GM08714 (cell line): Measurements from ENCODE around the gene MICAL2.

Experiments used
- H3K4me3 ChIP-seq: fragments of 200-500 bp; sonication (Bioruptor generic); 2 replicates; pipeline ENCODE4 v1.5.1; 2014; ENCODE audit warnings: mild to moderate bottlenecking, low read length, inconsistent platforms
- ZNF274 ChIP-seq: IDR thresholded peaks from 2 replicates; pipeline ENCODE4 v1.6.1; 2012; ENCODE audit warnings: mild to moderate bottlenecking, low read depth, low read length

MICAL2 gene

GRCh38 chr11:12100429-12100828, 10.0 kb upstream of the MICAL2 start:
- TF ChIP-seq ZNF274 = no peak
- H3K4me3 ChIP-seq = no peak overlapping the region

- H3K4me3 ChIP-seq = no peak overlapping the region
- no peak for TF ChIP-seq ZNF274
Measured at GRCh38 chr11:12100841-12101242, 9.5 kb upstream of the MICAL2 start.

- no peak for TF ChIP-seq ZNF274
Measured at GRCh38 chr11:12101318-12101717, 9.1 kb upstream of the MICAL2 start.

DNA sequence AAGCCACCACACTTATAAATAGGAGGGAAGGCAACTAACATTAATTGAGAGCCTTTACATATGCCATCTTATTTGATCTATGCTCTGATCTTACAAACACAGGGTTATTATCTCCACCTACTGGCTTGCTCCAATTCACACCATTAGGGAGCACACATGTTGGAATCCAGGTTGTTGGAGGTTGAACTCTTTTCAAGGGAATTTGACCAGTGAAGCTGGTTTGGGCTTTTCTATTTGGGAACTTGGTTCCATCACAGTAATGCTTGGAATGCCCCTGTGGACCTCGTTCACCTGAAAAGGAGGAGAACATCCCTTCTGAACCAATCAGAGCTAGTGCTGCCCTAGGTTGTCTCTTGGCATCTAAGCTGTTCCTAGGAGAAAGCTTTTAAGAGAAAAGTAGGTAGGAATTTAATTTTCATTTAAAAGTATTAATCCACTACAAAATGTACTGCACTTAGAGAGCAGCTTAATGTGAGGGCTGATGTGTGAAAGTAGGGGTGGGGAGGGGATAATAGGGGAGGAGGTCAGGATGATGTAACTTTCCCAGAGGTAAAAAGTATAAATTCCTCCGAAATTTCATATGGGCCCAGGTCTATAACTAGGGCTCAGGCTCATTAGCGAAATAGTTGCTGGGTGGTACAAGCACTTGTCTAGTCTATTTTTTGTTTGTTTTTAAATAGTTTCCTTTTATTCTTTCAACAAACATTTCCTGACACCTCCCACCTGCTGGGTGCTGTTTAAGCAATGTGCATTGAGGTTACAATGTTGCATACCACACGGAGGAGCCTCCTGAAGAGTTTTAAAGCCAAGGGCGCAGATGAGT, 7.6 kb upstream of the MICAL2 start:
- TF ChIP-seq ZNF274 = no peak
- H3K4me3 ChIP-seq = no peak overlapping the region

More at GRCh38 chr11:12101318-12101717, 9.1 kb upstream of the MICAL2 start:
- no peak overlapping the region for H3K4me3 ChIP-seq

DNA sequence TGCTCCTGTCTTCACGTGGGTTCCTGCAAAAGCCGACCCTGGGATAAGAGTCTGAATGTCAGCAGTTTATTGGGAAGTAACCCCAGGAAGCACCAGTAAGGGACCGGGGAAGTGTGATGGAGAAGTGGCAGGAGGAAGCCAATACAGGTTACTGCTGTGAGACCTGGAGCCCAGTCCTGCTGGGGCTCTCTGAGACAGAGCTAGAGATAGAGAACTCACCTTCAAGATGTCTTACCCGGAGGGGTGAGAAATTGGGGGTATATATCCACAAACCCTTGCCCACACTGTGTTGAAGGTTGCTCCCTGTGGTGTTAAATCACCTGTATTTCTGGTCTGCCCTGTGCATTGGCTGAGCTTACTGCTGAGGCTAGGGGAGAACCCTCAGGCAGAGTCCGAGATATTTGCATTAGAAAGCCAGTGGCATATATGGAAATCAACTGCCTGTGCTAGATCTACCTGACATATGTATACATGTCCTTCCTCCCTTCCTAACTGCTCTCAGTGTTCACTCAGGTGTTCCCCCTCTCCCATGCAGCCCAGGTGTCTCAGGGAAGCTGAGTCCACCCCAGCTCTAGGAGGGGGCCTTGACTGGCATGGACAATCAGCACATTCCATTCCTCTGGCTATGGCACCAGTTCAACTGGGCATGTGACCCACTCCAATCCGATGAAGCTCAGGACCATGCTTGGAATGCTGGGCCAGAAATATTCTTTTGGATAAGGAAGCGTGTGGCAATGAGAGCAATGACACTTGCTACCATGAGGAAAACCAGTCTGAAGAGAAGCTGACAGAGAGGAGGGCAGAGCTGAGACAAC, 6.8 kb upstream of the MICAL2 start:
- TF ChIP-seq ZNF274 = no peak
- H3K4me3 ChIP-seq = no peak overlapping the region

DNA sequence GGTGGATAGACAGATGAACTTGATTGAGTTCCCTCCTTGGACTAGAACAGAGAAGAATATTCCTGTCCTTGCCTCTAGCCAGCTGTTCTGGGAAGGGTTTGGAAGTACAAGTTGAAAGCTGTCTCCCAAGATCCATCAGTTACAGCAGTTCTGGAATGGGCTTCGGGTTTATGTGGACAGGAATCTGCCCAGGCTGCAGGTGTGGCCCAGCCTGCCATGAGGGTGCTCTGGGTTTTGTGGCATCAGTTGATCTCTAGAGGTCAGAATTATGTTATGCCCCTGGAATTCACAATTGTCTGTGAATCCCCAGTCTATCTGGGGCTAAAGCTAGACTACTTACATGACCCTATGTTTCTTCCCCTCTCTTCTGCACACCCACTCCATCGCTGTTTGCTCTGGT, 4.9 kb upstream of the MICAL2 start:
- no peak for TF ChIP-seq ZNF274
- no peak overlapping the region for H3K4me3 ChIP-seq

DNA sequence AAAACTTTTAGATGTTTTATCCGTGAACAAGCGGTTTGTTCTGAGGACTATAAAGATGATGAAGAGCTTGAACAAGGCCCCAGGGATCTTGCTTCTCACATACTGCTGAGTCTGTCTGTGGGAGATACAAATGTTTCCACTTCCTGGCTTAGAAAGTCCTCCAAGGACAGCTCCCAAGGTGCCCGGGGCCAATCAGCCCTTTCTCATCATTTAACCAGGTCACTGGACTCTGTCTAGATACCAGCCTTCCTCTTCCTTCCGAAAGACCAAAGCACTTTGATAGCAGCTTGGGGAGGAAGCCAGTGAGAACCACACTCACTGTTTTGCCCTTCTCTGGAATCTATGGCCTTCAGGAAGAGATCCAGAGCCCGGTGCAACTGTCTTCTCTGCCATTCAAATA, 4.3 kb upstream of the MICAL2 start:
- H3K4me3 ChIP-seq = no peak overlapping the region
- TF ChIP-seq ZNF274 = no peak

DNA sequence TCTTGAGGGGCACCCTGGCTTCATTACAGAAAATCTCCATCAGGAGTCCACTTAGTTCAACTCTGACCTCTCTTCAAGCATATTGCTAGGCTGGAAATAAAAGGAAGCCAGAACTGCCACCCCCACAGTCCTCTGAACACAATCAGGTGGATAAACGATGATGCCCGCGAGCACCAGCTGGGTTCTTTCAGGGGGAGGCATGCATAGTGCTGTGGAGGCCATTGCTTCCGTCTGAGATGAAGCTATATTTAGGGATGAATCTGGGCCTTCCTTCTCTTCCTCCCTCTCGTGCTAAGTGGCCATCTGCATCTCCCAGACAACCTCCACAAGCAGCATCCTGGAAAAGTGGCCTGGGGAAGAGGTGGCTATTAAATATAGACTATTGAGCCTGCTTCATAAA, 3.9 kb upstream of the MICAL2 start:
- no peak for TF ChIP-seq ZNF274
- no peak overlapping the region for H3K4me3 ChIP-seq

DNA sequence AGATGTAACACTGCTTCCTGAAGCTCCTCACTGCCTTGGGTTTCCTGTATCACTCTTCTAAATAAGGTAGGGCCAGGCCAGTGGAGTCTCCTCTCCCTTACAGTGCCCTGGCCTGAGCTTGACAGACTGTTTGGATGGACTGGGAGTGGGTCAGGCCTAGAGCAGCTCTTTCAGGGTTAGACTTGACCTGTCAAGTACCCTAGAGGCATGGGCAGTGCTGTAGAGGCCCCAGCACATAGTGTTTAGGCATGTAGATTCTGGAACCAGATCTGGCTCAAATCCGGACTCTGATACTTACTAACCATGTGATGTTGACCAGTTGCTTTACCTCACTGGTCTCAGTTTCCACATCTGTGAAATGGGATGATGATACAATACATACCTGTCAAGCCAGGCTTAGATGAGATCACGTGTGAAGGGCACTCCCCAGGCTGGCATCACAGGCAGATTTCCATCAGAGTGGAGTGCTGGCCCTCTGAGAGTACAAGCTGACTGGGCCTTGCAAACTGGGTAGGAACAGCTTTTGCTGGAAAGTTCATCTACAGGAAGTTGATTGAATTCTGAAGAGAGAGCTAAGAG, 1.4 kb upstream of the MICAL2 start:
- H3K4me3 ChIP-seq = no peak overlapping the region
- TF ChIP-seq ZNF274 = no peak

- peak overlapping the region; percentile 17; the same call in 1 of the 2 replicates for H3K4me3 ChIP-seq
- no peak for TF ChIP-seq ZNF274
Measured at GRCh38 chr11:12109591-12110196, 696 bp upstream of the MICAL2 start.

DNA sequence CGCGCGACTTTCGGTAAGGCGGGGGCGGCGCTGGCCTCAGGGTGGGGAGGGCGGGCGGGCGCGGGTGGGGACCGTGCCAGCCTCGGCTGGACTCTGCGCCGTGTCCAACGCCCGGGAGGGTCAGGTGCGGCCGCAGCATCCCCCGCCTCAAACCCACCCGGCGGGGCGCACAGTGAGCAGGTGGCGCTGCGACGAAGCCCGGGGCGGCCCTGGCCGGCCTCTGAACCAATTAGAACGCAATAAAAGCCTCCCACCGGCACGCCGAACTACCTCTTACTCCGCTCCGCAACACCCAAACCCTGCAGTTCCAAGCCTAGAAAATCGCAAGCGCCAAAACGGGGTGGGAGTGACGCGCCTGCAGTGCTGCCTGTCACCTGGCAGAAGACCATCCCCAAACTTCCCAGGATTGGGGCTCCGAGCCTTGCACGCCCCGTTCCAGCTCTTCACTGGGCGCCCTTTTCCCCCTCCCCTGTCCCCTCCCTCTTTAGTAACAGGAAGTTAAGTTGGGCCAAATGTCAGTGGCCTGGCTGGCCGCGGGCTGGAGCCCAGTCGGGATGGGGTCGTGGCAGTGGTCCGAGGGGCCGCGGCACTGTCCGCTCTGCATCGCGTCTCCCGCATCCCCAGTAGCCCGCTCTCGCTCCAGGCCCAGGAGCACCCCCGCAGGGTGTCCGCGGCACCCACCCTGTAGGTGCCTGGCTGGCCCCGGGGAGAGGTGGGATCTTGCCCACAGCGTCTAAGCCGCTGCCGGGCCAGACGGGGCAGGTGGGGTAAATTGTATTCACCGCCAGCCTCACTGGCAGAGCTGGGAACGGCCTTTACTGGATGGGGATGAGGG, 541 bp downstream of the MICAL2 start:
- no peak for TF ChIP-seq ZNF274
- peak overlapping the region; percentile 61; the same call in 1 of the 2 replicates for H3K4me3 ChIP-seq

DNA sequence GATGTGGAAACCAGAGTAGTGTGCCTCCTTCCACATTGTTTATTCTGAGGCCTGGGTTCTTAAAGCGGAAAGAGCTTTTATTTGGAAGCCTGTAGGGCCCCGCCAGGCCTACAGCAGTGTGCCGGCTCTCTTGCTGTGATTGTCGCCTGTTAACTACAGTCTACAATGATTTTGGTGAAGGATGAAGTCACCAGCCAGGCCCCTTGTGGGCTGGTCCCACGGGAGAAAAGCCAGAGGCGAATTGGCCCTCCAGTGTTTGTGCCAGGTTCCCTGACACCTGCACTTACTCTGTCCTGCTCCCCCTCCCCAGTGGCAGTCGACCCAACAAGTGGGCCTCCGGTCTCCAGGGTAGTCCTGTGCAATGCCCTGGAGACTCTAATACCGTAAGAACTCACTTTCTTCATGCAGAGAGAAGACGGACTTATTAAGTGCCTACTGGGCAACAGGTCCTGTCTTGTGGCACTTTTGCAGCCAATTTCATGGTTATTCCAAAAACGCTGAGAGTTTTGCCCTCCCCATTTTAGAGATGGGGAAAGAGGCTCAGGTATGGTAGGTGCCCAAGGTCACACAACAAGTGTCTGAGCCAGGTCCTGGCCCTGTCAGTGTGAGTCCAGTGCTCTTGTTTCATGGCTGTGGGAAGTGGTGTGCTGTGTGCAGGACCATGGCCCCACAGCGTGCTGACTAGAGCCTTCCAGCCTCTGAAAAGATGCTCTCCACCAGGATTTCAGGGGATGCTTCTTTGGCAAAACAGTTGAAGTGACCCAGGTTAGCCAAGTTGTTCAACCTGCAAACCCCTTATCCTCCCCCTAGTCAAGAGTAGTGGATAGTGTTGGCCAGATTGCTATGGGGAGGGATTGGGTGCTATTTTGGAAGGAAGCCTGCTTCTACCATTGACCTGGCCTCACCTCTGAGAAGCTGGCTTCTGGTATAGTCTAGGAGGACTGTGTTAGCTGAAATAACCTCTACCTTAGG, 1.4 kb downstream of the MICAL2 start:
- H3K4me3 ChIP-seq = no peak overlapping the region
- TF ChIP-seq ZNF274 = no peak

DNA sequence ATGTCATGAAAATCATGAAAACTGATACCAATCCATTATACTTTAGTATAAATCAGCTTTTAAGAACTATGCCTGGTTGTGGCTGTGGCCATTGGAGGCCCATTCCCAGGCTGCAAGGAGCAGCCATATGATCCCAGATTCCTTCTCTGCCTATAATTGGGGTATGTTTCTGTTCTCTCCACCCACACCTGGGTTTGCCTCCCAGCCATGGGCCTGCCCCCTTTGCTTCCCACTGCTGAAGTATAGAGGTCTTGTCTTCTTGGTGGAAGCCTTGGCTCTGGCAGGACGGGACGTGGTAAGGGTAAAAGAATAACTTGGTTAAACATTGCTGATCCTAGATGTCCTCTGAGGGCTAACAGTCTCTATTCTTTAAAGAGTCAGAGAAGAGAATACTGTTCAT, 2.4 kb downstream of the MICAL2 start:
- no peak for TF ChIP-seq ZNF274
- H3K4me3 ChIP-seq = no peak overlapping the region
